ENCODE data around the gene CALHM5.
A peak's percentile ranks its signal among the peaks of the same experiment; 100 is the strongest.

The CALHM5 gene

GRCh38 chr6:116536216-116536621 is 24.8 kb downstream of the CALHM5 start:
- TF ChIP-seq MYC (IDR thresholded peaks at IDR 0.05; ENCODE audit: low read depth, low read length): no peak
- TF ChIP-seq, protein P1, sequence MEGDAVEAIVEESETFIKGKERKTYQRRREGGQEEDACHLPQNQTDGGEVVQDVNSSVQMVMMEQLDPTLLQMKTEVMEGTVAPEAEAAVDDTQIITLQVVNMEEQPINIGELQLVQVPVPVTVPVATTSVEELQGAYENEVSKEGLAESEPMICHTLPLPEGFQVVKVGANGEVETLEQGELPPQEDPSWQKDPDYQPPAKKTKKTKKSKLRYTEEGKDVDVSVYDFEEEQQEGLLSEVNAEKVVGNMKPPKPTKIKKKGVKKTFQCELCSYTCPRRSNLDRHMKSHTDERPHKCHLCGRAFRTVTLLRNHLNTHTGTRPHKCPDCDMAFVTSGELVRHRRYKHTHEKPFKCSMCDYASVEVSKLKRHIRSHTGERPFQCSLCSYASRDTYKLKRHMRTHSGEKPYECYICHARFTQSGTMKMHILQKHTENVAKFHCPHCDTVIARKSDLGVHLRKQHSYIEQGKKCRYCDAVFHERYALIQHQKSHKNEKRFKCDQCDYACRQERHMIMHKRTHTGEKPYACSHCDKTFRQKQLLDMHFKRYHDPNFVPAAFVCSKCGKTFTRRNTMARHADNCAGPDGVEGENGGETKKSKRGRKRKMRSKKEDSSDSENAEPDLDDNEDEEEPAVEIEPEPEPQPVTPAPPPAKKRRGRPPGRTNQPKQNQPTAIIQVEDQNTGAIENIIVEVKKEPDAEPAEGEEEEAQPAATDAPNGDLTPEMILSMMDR (IDR thresholded peaks at IDR 0.05; ENCODE audit: low read depth, low read length): peak; percentile 64
- no peak for TF ChIP-seq POLR2A (IDR thresholded peaks at IDR 0.05; ENCODE audit: extremely low read depth, insufficient read length)
- TF ChIP-seq, protein P2, sequence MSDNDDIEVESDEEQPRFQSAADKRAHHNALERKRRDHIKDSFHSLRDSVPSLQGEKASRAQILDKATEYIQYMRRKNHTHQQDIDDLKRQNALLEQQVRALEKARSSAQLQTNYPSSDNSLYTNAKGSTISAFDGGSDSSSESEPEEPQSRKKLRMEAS (IDR thresholded peaks at IDR 0.05; ENCODE audit: low read depth, low read length): no peak
- H3K4me3 ChIP-seq (ENCODE audit: low read depth, low read length): no peak overlapping the region
- peak; percentile 73 for DNase-seq (ENCODE audit: low read depth)

- DNase-seq (ENCODE audit: low read depth): no peak
- no peak for TF ChIP-seq POLR2A (IDR thresholded peaks at IDR 0.05; ENCODE audit: extremely low read depth, insufficient read length)
- no peak for TF ChIP-seq MYC (IDR thresholded peaks at IDR 0.05; ENCODE audit: low read depth, low read length)
- TF ChIP-seq, protein P2 (IDR thresholded peaks at IDR 0.05; ENCODE audit: low read depth, low read length): no peak
Observed at GRCh38 chr6:116542426-116542825, 31.0 kb downstream of the CALHM5 start.

GRCh38 chr6:116543149-116543548 is 31.7 kb downstream of the CALHM5 start:
- no peak overlapping the region for H3K4me3 ChIP-seq (ENCODE audit: low read depth, low read length)
- no peak for DNase-seq (ENCODE audit: low read depth)
- TF ChIP-seq, protein P1 (IDR thresholded peaks at IDR 0.05; ENCODE audit: low read depth, low read length): no peak
- TF ChIP-seq MYC (IDR thresholded peaks at IDR 0.05; ENCODE audit: low read depth, low read length): no peak
- TF ChIP-seq, protein P2 (IDR thresholded peaks at IDR 0.05; ENCODE audit: low read depth, low read length): no peak
- TF ChIP-seq POLR2A (IDR thresholded peaks at IDR 0.05; ENCODE audit: extremely low read depth, insufficient read length): no peak

More at GRCh38 chr6:116542426-116542825, 31.0 kb downstream of the CALHM5 start:
- H3K4me3 ChIP-seq (ENCODE audit: low read depth, low read length): no peak overlapping the region

DNA sequence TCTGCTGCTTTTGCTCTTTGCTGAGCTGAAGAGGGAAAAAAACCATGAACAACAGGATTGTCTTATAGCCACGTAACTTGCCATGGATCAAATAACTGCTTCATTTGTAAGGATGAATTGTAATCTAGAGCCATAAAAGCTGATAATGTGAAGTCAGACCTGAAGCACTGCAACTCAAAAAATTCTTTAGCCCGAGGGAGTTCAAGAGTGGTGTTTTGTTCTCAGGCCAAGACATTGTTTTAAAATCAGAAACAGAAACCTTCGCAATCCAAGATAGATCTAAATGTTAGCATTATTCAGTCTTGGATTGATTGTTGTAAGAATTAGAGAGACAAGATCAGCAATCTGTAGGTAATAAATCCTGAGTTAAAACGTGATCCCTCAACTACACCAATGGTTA is 34.2 kb downstream of the CALHM5 start, which contains the start of gene TRAPPC3L:
TSS of gene TRAPPC3L (minus strand) at position 34 of the 400 bp plus-strand sequence. CDS start 170 bp downstream, outside the sequence.
- TF ChIP-seq, protein P1 (IDR thresholded peaks at IDR 0.05; ENCODE audit: low read depth, low read length): no peak
- TF ChIP-seq POLR2A (IDR thresholded peaks at IDR 0.05; ENCODE audit: extremely low read depth, insufficient read length) (no peak), MYC (IDR thresholded peaks at IDR 0.05; ENCODE audit: low read depth, low read length) (no peak)
- TF ChIP-seq, protein P2 (IDR thresholded peaks at IDR 0.05; ENCODE audit: low read depth, low read length): no peak
- no peak within 1 kb of the TSS for H3K4me3 ChIP-seq (ENCODE audit: low read depth, low read length)
- DNase-seq (ENCODE audit: low read depth): no peak

- DNase-seq (ENCODE audit: low read depth): no peak
- H3K4me3 ChIP-seq (ENCODE audit: low read depth, low read length): no peak overlapping the region
- TF ChIP-seq MYC (IDR thresholded peaks at IDR 0.05; ENCODE audit: low read depth, low read length): no peak
- TF ChIP-seq, protein P1 (IDR thresholded peaks at IDR 0.05; ENCODE audit: low read depth, low read length): no peak
- TF ChIP-seq, protein P2 (IDR thresholded peaks at IDR 0.05; ENCODE audit: low read depth, low read length): no peak
Observed at GRCh38 chr6:116547358-116547757, 35.9 kb downstream of the CALHM5 start.

GRCh38 chr6:116550796-116551195 is 39.4 kb downstream of the CALHM5 start:
- no peak for DNase-seq (ENCODE audit: low read depth)
- H3K4me3 ChIP-seq (ENCODE audit: low read depth, low read length): no peak overlapping the region
- TF ChIP-seq, protein P1 (IDR thresholded peaks at IDR 0.05; ENCODE audit: low read depth, low read length): no peak
- no peak for TF ChIP-seq POLR2A (IDR thresholded peaks at IDR 0.05; ENCODE audit: extremely low read depth, insufficient read length)
- TF ChIP-seq, protein P2 (IDR thresholded peaks at IDR 0.05; ENCODE audit: low read depth, low read length): no peak
- TF ChIP-seq MYC (IDR thresholded peaks at IDR 0.05; ENCODE audit: low read depth, low read length): no peak
